Endodermal cell (in vitro differentiated cells): Measurements from ENCODE around the gene GOLGA6A. TPM values are rescaled to one million over a fixed set of nuclear protein-coding genes. Genes with fewer than 3 reads are reported as not detected.

ENCODE experiments used
- DNase-seq: peaks from one replicate; pipeline ENCODE4 v3.0.0-alpha.2; 2017
- H3K27ac ChIP-seq: 2 replicates; pipeline ENCODE4 v1.5.1; 2013; ENCODE audit warnings: mild to moderate bottlenecking, low read depth, low read length, moderate library complexity
- H3K27me3 ChIP-seq: 2 replicates; pipeline ENCODE4 v1.6.1; 2013; ENCODE audit warnings: mild to moderate bottlenecking, low read length, moderate library complexity; ENCODE audit not compliant: insufficient read depth, control insufficient read depth, poor library complexity, severe bottlenecking
- H3K36me3 ChIP-seq: 2 replicates; pipeline ENCODE4 v1.7.0; 2013; ENCODE audit warnings: mild to moderate bottlenecking, low read length, moderate library complexity; ENCODE audit not compliant: control insufficient read depth, insufficient read depth
- H3K4me1 ChIP-seq: one replicate; pipeline ENCODE4 v1.7.0; 2013; ENCODE audit warnings: low read length; ENCODE audit not compliant: control insufficient read depth, insufficient read depth
- H3K4me3 ChIP-seq: 2 replicates; pipeline ENCODE4 v1.5.1; 2013; ENCODE audit warnings: mild to moderate bottlenecking, low read length, moderate library complexity
- H3K9ac ChIP-seq: 2 replicates; pipeline ENCODE4 v1.6.1; 2013; ENCODE audit warnings: mild to moderate bottlenecking, low read length, moderate library complexity; ENCODE audit not compliant: poor library complexity, severe bottlenecking; ENCODE audit errors: extremely low read depth
- H3K9me3 ChIP-seq: 2 replicates; pipeline ENCODE4 v1.6.1; 2013; ENCODE audit warnings: mild to moderate bottlenecking, low read length, moderate library complexity; ENCODE audit not compliant: control insufficient read depth
- H3K27ac Mint-ChIP-seq: 2 replicates; pipeline ENCODE4 v1.8.0; 2020; ENCODE audit warnings: mixed read lengths
- H3K27me3 Mint-ChIP-seq: 2 replicates; pipeline ENCODE4 v1.8.0; 2021; ENCODE audit warnings: mild to moderate bottlenecking, mixed read lengths; ENCODE audit not compliant: insufficient read depth
- H3K36me3 Mint-ChIP-seq: 2 replicates; pipeline ENCODE4 v1.8.0; 2020; ENCODE audit warnings: low read depth, mixed read lengths
- H3K4me1 Mint-ChIP-seq: 2 replicates; pipeline ENCODE4 v1.8.0; 2020; ENCODE audit warnings: mixed read lengths
- H3K4me3 Mint-ChIP-seq: 2 replicates; pipeline ENCODE4 v1.8.0; 2020; ENCODE audit warnings: mild to moderate bottlenecking, moderate library complexity, mixed read lengths
- H3K9me3 Mint-ChIP-seq: 2 replicates; pipeline ENCODE4 v1.8.0; 2020; ENCODE audit warnings: mild to moderate bottlenecking, mixed read lengths
- CTCF ChIP-seq: fragments of 200-600 bp; sonication (generic); conservative IDR thresholded peaks from 2 replicates; pipeline ENCODE4 v1.5.0; 2021; ENCODE audit warnings: antibody characterized with exemption, mild to moderate bottlenecking
- WGBS, 2 experiments: methylation state at CpG; one replicate each; pipeline versions ENCODE4 v1.1.5 to v1.1.7; 2013; ENCODE audit warnings: missing lambda C conversion rate in 2 of 2, mixed read lengths in 1 of 2; ENCODE audit not compliant: insufficient coverage in 1 of 2, insufficient read length in 1 of 2; 5-methylcytosine and 5-hydroxymethylcytosine counted together
- total RNA-seq, 2 donors: library from RNA; stranded (reverse); fragmentation: NEBNext Ultra II Directional in 1 of 2; extraction: Animal tissue kit (Norgen Biotek cat#: 25700) in 1 of 2; gene quantifications; 2 replicates in 1 of 2; 3 replicates in 1 of 2; pipeline ENCODE4 v1.2.1, GENCODE V29; 2021

The GOLGA6A gene
- total RNA-seq, 2 donors from 2014 or later, result 0.75 to 0.86 TPM

GRCh38 chr15:74022706-74023470 is 59.5 kb downstream of the GOLGA6A start:
- Histone ChIP-seq H3K9me3 (peaks cover 16% of the 10 kb centered on the region), H3K9ac (no peak overlapping the region), H3K4me3 (no peak overlapping the region), H3K36me3 (peaks cover 40% of the 10 kb centered on the region), H3K27me3 (no peaks in the 10 kb centered on the region), H3K27ac (no peak overlapping the region), H3K4me1 (no peaks in the 10 kb centered on the region)
- no peak for DNase-seq
- H3K4me3 Mint-ChIP-seq, result no peak overlapping the region
- peaks cover 12% of the 10 kb centered on the region for H3K9me3 Mint-ChIP-seq
- WGBS, 2 experiments, result 97 to 98% methylated on average over 59 to 66 of the region's 66 CpGs
- H3K27me3 Mint-ChIP-seq, result no peaks in the 10 kb centered on the region
- peaks cover 33% of the 10 kb centered on the region for H3K36me3 Mint-ChIP-seq
- H3K27ac Mint-ChIP-seq, result no peak overlapping the region
- no peaks in the 10 kb centered on the region for H3K4me1 Mint-ChIP-seq
- no peak for TF ChIP-seq CTCF

Other genes with a start within 250 kb of the GOLGA6A start
- not detected for gene TBC1D21, start 209.0 kb downstream of the GOLGA6A start, total RNA-seq
- gene LOXL1, start 156.1 kb downstream of the GOLGA6A start, total RNA-seq, result 10 to 100 TPM; 21.3 to 31.8 TPM
- 1 to 10 TPM; 4.4 to 5.5 TPM for gene STOML1, start 90.3 kb downstream of the GOLGA6A start, total RNA-seq
- gene PML, start 87.8 kb downstream of the GOLGA6A start, total RNA-seq, result 10 to 100 TPM; 26.5 to 28.9 TPM
- not detected for gene ISLR2, start 48.0 kb upstream of the GOLGA6A start, total RNA-seq
- gene ISLR, start 91.2 kb upstream of the GOLGA6A start, total RNA-seq, result under 1 TPM in 1 of 2 donors, not detected in 1; 0.29 TPM
- 10 to 100 TPM; 18.2 to 26.2 TPM for gene STRA6, start 120.2 kb upstream of the GOLGA6A start, total RNA-seq
- gene CCDC33, start 153.8 kb upstream of the GOLGA6A start, total RNA-seq, result 1 to 10 TPM; 2.8 to 3.5 TPM